T-helper 2 cell treated with Interferon-gamma antibody and Interleukin-4, amounts not matched to agents 100 ng/mL and 5 ng/mL, for 36 hours (primary cell): ENCODE measurements around the gene CAMSAP3. TPM values are rescaled to one million over a fixed set of nuclear protein-coding genes. Genes with fewer than 3 reads are reported as not detected.

Experiments used
- intact Hi-C: fragments of 100-400 bp; cut with micrococcal nuclease; formaldehyde crosslinking; loops from one replicate; pipeline ENCODE4 v1.15.1; 2023
- total RNA-seq: library from RNA; stranded (reverse); gene quantifications from 2 replicates; pipeline ENCODE4 v1.2.3, GENCODE V29; 2022

Gene CAMSAP3
- total RNA-seq, 1 donor from 2014 or later, result 0.16 TPM

- intact Hi-C loops, result no loop called here
Observed at GRCh38 chr19:7611541-7612279, 16.0 kb downstream of the CAMSAP3 start.

DNA sequence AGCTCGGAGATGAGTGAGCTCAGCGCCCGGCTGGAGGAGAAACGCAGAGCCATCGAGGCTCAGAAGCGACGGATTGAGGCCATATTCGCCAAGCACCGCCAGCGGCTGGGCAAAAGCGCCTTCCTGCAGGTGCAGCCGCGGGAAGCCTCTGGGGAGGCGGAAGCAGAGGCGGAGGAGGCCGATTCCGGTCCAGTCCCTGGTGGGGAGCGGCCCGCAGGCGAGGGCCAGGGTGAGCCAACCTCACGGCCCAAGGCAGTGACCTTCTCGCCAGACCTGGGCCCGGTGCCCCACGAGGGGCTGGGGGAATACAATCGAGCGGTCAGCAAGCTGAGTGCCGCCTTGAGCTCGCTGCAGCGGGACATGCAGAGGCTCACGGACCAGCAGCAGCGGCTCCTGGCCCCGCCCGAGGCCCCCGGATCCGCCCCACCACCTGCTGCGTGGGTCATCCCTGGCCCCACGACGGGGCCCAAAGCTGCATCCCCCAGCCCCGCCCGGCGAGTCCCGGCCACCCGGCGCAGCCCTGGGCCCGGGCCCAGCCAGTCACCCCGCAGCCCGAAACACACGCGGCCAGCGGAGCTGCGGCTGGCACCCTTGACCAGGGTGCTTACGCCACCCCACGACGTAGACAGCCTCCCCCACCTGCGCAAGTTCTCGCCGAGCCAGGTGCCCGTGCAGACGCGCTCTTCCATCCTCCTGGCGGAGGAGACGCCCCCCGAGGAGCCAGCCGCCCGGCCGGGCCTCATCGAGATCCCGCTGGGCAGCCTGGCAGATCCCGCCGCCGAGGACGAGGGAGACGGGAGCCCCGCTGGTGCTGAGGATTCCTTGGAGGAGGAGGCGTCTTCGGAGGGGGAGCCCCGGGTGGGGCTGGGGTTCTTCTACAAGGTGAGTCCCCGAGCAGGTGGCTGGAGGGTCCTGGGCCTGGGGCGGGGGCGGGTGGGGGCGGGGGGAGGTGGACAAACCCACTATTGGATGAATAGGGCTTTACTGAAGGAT is 16.9 kb downstream of the CAMSAP3 start:
- intact Hi-C loops, result no loop called here

GRCh38 chr19:7614859-7615741 is 19.4 kb downstream of the CAMSAP3 start:
- intact Hi-C loops, result no loop called here

DNA sequence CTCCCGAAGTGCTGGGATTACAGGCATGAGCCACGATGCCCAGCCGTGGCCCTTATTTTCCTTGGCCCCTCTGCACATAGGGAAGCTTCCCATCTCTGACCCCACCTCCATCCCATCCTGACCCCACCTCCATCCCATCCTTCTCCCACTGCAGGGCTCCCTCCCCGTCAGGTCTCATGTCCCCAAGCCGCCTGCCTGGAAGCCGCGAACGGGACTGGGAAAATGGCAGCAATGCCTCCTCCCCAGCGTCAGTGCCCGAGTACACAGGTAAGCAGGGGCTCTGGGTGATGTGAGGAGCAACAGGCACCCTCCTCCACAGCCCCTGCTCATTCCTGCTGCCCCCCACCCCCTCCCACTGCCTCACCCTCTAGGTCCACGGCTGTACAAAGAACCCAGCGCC is 21.5 kb downstream of the CAMSAP3 start:
- intact Hi-C loops, result no loop called here

GRCh38 chr19:7617735-7618134 is 22.1 kb downstream of the CAMSAP3 start:
- intact Hi-C loops, result no loop called here

DNA sequence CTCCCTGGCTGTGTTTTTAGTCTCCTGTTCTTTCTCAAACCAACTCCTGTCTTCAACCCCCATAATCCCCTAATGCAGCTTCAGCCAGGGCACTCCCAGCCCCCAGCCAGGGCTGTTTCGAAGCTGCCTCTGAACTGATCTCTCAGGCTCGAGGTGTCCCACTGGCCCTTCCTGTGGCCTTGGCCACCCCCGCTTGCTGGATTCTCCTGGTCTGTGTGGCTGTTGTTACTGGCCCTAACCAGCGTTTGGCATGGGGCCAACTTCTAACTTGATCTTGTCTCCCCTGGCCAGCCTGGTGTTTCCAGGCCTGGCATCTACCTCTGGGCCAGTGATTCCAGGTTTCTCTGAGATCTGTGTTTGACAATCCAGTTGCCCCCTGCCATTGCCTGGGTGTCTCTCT is 22.7 kb downstream of the CAMSAP3 start:
- intact Hi-C loops, result no loop called here

DNA sequence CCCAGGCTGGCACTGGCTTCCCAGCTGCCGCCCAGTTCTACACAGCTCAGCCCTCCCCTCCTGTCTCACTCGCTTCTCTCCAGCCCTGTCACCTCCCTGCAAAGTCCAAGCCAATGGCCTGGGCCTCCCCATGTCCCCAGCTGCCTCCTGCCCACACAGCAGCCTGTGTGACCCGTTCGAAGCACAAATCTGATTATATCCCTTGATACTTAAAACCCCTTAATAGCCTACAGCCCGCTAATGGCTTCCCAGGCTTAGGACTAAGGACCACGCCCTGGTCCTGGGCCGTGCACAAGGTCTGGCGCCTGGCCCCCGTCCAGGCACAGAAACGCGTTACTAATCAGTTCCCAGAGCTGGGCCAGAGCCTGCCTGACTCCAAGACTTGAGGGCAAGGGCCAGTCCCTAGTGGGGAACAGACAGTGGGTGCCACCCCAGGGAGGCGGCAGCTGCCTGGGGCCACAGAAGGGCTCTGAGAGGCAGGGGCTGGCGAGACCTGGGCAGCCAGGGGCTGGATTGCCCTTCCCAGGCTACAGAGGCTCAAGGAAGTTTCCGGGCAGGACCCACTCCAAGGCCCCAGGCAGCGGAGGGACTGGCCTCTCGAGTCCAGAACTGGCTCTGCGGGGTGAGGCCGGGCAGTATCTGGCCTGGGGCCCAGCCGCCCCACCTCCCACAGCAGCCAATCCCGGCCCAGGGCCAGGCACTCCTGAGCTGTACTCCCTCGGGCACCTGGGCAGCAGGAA is 23.3 kb downstream of the CAMSAP3 start:
- intact Hi-C loops, result no loop called here

- intact Hi-C loops, result no loop called here
Observed at GRCh38 chr19:7619671-7620441, 24.2 kb downstream of the CAMSAP3 start.

DNA sequence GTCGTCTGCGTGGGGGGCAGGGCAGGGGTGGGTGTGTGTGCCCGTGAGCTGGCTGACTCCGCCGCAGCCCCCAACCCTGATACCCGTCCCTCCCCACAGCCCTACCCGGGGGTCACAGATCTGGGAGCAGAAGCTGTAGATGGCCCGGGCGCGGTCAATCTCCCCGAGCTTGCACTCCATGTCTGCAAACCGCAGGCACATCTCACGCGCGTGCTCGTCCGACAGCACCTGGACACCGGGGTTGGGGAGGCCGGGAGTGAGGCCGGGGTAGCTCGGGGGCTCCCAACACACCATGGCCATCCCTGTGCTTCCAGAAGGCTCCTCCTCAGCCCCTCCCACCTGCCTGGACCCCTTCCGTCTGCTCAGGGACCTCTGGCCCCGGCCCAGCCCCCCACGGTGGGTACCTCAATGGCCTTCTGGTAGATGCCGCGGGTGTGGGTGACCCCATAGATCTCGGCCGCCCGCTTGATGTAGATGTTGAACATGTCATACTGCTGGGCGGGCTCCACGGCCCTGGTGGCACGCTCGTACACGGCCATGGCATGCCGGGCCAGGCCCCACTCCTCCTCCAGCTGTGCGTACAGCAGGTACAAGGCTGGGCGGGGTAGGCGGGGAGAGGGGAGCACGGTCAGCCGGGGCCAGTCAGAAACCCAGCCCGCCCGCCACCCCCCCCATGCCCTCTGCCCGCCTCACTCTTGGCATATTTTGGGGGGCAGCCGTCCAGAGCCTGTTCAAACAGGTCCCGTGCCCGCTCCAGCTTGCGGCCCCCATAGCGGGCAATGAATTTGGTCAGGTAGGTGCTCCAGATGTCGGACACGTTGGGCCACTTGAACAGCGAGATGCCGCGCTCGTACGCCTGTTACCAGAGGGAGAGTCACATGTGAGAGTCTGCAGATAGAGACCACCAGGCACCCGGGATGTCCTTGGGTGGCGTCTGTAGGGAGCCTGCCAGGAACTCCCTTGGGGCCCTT is 25.1 kb downstream of the CAMSAP3 start:
- intact Hi-C loops, result no loop called here

DNA sequence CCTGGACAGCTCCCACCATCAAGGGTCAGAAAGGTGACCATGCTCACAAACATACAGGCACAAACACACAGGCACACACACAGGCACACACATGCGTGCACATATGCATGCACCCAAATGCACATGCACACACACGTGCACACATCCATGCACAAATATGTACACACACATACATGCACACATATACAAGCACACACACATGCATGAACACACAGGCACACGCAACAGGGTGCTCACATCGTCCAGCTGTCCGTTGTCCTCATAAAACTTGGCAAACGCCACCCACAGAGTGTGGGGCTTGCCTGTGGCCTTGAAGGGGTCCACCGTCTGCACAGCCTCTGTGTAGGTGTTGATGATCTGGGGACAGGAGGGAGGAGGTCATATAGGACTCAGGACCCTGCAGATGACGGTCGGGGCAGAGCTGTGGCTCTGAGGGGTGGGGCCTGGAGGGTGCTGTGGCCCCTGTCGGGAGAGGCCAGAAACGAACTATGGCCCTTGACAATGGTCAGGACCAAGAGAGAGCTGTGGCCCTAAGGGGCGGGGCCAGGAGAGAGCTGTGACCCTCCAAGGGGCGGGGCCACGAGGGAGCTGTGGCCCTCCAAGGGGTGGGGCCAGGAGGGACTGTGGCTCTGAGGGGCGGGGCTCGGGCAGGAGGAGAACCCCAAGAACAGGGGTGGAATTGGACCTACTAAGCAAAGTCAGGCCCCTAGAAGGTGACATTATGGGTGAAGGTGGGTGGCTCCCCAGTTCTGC is 27.4 kb downstream of the CAMSAP3 start:
- intact Hi-C loops, result no loop called here

DNA sequence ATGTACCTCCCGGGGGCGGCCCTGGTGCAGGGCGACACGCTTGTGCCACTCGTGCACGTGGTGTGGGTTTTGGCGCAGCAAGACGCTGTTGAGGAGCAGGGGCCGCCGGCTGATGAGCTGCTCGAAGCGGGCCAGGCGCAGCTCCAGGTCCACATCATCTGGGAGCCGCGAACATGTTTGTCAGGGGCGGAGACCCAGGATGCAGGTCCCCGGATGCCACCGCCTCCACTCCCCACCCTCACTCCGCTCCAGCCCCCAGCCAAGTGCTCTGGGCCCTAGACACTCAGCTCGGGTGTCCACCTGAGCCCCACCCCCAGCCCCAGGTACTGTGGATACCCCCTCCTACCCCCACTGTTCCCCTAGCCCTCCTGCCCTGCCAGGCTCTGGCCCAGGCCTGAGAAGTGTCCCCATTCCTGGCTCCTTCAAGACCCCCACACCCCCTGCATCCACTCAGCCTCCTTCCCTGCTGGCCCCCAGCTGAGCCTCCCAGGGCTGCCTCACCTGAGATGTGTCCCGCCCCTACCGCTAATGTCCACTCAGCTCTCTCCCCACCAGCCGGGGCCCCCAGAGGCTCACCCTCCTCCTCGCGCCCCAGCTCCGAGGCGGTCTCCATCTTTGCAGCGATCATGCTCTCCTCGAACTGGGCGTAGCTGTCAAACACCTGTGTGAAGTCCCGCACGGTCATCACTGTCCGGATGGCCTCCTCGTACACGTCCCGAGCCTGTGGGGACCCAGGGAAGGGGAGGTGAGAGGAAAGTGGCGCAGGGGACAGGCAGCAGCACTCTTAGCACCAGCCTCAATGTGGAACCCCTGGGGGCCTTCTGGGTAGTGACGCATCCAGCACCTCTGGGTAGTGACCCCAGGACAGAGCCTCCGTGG is 28.3 kb downstream of the CAMSAP3 start:
- intact Hi-C loops, result no loop called here

GRCh38 chr19:7624810-7625209 is 29.1 kb downstream of the CAMSAP3 start:
- intact Hi-C loops, result no loop called here

GRCh38 chr19:7625763-7626372 is 30.2 kb downstream of the CAMSAP3 start:
- intact Hi-C loops, result no loop called here

DNA sequence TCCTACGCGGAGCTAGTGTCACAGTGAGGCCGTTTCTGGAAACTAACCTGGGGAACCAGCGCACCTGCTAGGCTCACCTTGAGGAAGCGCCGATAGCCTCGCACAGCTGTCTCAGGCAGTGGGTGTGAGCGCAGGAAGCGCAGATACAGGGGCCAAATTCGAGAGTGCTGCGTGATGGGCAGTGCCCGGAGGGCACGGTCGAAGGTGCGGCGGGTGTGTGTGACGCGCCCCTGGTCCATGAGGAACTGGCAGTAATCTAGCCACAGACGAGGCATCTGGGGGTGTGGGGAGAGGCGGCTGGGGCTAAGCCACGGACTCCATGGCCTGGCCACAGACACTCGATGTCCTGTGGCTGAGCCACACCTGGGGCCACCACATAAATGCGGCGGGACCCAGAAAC is 31.5 kb downstream of the CAMSAP3 start:
- intact Hi-C loops, result no loop called here

- intact Hi-C loops, result loop anchor here (1.0 kb wide), 2 partner anchors 93 to 201 kb away; partner anchors contain the start of gene PNPLA6
Observed at GRCh38 chr19:7628589-7629311, 33.1 kb downstream of the CAMSAP3 start.
